Stimulated activated CD8-positive, alpha-beta memory T cell treated with anti-CD3 and anti-CD28 coated beads, Interleukin-12 subunit alpha, Interleukin-12 subunit beta, amount 100 ng/mL, for 1 hour (primary cell): Measurements from ENCODE around the gene STEAP2.

Experiments used
- DNase-seq: peaks from one replicate; pipeline ENCODE4 v3.0.0-alpha.2; 2020; ENCODE audit warnings: low read depth

STEAP2 gene

GRCh38 chr7:90194911-90195809 lies 16.4 kb upstream of the STEAP2 start:
- DNase-seq: no peak

GRCh38 chr7:90201500-90202195 lies 9.9 kb upstream of the STEAP2 start:
- no peak for DNase-seq

GRCh38 chr7:90207956-90208355 lies 3.6 kb upstream of the STEAP2 start:
- DNase-seq: no peak

- no peak for DNase-seq
Observed at GRCh38 chr7:90209776-90210175, 1.8 kb upstream of the STEAP2 start.

GRCh38 chr7:90210475-90210874 lies 1.1 kb upstream of the STEAP2 start:
- no peak for DNase-seq

- DNase-seq: no peak
Observed at GRCh38 chr7:90210981-90211380, 559 bp upstream of the STEAP2 start.

- no peak for DNase-seq
Observed at GRCh38 chr7:90212149-90212495, 582 bp downstream of the STEAP2 start.

GRCh38 chr7:90213521-90213920 lies 2.0 kb downstream of the STEAP2 start:
- no peak for DNase-seq

GRCh38 chr7:90216080-90216674 lies 4.6 kb downstream of the STEAP2 start:
- DNase-seq: no peak

GRCh38 chr7:90216771-90217170 lies 5.2 kb downstream of the STEAP2 start:
- no peak for DNase-seq

- DNase-seq: no peak
Observed at GRCh38 chr7:90222390-90222789, 10.8 kb downstream of the STEAP2 start.

- no peak for DNase-seq
Observed at GRCh38 chr7:90222811-90223725, 11.5 kb downstream of the STEAP2 start.

- DNase-seq: no peak
Observed at GRCh38 chr7:90224195-90224594, 12.7 kb downstream of the STEAP2 start.

GRCh38 chr7:90225181-90225580 lies 13.6 kb downstream of the STEAP2 start:
- no peak for DNase-seq

- no peak for DNase-seq
Observed at GRCh38 chr7:90225601-90226000, 14.1 kb downstream of the STEAP2 start.

- no peak for DNase-seq
Observed at GRCh38 chr7:90227259-90227658, 15.7 kb downstream of the STEAP2 start.

GRCh38 chr7:90229682-90230081 lies 18.1 kb downstream of the STEAP2 start:
- no peak for DNase-seq

- DNase-seq: no peak
Observed at GRCh38 chr7:90230834-90231233, 19.3 kb downstream of the STEAP2 start.

- DNase-seq: no peak
Observed at GRCh38 chr7:90231304-90231703, 19.8 kb downstream of the STEAP2 start.

- DNase-seq: no peak
Observed at GRCh38 chr7:90232430-90232829, 20.9 kb downstream of the STEAP2 start.

GRCh38 chr7:90233569-90233968 lies 22.0 kb downstream of the STEAP2 start:
- DNase-seq: no peak

- DNase-seq: no peak
Observed at GRCh38 chr7:90236721-90237289, 25.3 kb downstream of the STEAP2 start.
